Activated CD4-positive, alpha-beta T cell treated with anti-CD3 and anti-CD28 coated beads, Interleukin-2, amount 50 U/mL, for 24 hours (primary cell): ENCODE results near the gene ITPRID1.
"Not testable (repeated sequence)": the region's sequence is repeated elsewhere in the genome, so short reads cannot be mapped to it uniquely, and the experiment has no call there.

ENCODE experiments used
- DNase-seq, 2 donors: peaks; one replicate each; pipeline ENCODE4 v3.0.0-alpha.2; 2020; ENCODE audit warnings: low read depth in 1 of 2, low spot score in 1 of 2

Gene ITPRID1

DNA sequence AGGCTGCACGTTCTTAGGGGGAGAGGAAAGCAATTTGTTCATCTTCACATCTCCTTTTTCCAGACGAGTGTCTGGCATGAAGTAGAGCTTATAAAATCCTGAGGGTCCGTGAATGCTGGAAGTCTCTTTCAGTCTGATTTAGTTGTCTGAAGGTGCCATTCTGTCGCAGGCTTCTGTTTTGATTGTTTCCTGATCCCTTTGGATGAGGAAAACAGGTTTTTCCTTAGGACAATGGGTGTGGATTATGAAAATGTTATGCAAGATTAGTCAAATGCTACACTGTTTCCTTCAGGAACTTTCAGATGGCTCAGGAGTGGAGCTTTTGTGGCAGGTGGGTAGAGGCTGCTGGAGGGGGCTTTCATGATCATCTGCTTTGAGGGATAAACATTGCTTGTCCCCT, at the start of gene ITPRID1:
TSS of gene ITPRID1 (plus strand) at position 301 of the 400 bp plus-strand sequence. CDS start 38,935 bp downstream, outside the sequence.
- no peak for DNase-seq

- no peak for DNase-seq
Observed at GRCh38 chr7:31464601-31465000, 49.3 kb upstream of the ITPRID1 start.

DNA sequence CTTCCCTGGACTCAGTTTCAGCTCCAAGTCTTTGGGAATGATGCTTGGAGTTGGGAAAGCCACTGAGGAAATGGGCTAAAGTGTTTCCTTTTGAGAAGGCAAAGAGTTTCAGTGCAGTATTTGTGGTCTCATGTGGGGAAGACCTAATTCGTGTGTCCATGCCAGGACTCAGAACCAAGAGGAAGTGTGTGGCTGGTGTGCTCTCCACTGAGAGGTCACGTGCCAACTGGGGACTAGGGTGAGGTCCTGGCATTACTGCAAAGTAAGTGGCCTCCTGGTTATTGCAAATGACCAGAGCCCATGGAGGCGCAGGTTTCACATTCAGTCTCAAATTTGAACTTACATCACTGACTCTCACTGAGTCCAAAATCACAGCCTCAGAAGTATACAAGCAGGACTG, 48.6 kb upstream of the ITPRID1 start:
- no peak for DNase-seq

DNA sequence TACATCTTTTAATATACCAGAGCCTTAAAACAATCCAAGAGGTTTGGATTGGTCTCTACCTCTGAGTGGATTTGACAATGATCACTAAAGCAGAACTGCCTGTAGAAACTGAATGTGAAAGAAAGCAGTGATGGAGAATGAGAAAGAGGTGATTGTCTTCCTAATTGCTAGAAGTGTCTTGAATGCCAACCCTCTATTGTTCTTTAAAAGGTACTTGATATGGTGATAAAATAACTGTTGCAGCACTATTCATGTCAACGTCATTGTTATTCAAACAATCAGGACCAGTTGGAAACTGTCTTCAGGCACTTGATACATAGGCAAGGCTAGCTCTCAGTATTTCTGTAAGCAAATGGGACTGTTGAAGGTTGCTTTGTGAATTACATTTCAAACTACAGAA, 47.9 kb upstream of the ITPRID1 start:
- DNase-seq, result no peak

DNA sequence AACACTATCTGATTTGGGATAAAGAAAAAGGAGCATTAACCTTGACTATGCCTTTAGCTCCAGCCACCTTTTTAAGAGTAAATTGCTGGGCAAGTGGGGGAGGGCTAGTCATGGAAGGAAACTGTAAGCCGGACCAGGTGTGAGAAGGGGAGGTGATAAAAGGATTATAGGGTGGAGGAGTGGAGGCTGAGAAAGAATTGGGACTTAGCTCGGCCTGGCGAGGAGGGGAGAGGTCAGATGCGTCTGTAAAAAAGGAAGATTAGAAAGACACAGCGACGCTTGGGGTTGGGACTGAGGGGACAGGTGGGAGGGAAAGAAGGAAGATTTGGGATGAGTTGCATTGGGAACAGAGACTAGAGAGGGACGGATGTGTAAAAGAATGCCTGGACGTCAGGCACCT, 43.0 kb upstream of the ITPRID1 start:
- DNase-seq, result not testable (repeated sequence)

DNA sequence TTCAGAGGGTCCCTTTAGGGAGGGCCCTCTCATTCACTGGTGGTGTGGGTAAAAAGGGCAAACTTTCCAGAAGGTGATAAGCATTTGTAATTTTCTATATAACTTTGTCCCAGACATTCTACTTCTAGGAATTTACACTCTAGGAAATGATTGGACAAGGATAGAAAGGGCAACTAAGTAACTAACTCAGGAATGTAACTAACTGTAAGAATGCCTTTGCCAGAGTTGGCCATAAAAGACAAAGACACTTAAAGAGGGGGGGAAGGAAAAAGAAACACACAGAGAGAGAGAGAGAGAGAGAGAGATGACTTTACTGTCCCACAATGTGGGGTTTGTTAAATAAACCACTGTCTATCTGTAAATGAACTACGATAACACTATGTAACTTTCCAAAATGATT, 38.5 kb upstream of the ITPRID1 start:
- DNase-seq, result no peak

- DNase-seq, result no peak
Observed at GRCh38 chr7:31476073-31476745, 37.7 kb upstream of the ITPRID1 start.

- DNase-seq, result no peak
Observed at GRCh38 chr7:31476941-31477677, 36.8 kb upstream of the ITPRID1 start.

DNA sequence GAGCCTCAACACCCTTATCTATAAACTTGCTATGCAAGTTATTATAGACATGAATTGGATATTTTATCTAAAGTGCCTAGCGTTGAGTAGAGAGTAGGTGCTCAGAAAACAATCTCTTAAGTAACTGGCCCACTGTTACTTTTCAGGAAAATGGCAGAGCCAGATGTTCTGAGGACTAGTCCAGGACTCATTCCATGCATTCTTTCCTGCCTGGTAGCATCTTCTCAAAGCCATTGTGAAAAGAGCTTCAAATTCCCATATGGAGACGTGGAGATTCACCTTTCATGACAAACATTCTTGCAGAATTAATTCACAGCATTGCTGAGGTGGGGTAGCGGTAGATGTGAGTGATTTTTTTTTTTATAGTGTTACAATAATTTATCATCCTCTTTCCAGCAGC, 35.9 kb upstream of the ITPRID1 start:
- no peak for DNase-seq

- DNase-seq, result no peak
Observed at GRCh38 chr7:31478721-31479120, 35.2 kb upstream of the ITPRID1 start.

DNA sequence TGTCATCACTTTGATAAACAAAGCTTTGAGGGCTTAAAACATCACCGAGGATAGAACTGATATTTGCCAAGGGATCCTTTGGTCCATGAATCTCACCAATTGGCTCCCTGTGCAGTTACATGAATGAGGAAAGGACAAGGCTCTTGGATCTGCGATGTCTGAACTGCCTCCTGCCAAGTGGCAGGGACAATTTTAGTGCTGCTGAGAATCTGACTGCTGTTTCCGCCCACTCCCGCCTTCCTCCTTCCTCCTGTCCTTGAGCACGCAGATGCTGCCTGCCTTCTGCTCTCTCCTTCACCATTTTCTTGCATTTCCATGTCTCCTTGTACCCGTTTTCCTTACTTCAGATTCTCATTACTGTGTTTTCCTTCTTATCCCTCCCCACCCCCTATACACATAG, 26.8 kb upstream of the ITPRID1 start:
- no peak for DNase-seq

DNA sequence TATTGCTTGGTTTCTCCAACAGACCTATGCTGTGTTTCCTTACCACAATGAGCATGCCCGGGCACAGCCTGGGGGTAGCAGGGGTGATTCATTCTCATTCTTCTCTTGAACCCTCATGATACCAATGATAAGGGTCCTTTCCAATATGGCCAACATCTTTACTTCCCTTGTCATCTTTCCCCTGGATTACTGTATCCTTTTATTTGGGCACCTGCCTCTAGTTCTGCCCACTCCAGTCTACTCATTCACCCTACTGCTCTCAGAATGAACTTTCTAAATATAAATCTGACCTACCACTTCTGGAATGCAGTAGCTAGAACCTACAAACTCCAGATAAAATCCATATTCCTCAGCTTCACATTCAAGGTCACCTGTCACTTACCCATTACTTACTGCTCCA, 26.4 kb upstream of the ITPRID1 start:
- no peak for DNase-seq

DNA sequence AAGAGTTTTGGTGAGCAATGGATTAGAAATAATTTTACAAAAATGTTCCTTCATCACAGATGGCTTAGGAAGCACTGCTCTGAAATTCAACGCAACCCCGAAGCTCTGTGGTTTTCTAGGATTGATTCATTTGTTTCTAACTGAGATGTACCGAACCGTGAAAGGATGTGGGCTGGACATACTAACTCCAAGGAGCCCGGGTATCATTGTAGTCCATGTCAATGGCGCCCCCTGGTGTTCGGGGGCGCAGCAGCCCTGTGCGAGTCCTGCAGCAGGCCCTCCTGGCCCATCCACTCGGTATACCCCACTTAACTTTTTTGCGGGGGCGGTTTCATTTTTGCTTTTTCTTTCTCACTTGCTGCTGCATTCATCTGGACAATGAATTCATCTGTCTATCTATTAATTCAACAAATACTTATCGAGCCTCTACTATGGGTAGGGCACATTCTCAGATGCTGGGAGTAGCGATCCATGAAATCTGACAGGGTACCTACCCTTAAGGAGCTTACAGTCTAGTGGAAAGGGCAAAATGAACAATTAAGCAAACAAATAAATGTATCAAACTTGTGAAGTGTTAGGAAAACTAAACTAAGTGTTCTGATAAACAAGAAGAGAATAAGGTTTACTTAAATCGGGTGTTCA, 25.2 kb upstream of the ITPRID1 start:
- DNase-seq, result peak in 1 of 2 donors; percentile 12

- DNase-seq, result no peak
Observed at GRCh38 chr7:31490796-31491314, 23.0 kb upstream of the ITPRID1 start.

GRCh38 chr7:31492086-31492485, 21.8 kb upstream of the ITPRID1 start:
- DNase-seq, result no peak

DNA sequence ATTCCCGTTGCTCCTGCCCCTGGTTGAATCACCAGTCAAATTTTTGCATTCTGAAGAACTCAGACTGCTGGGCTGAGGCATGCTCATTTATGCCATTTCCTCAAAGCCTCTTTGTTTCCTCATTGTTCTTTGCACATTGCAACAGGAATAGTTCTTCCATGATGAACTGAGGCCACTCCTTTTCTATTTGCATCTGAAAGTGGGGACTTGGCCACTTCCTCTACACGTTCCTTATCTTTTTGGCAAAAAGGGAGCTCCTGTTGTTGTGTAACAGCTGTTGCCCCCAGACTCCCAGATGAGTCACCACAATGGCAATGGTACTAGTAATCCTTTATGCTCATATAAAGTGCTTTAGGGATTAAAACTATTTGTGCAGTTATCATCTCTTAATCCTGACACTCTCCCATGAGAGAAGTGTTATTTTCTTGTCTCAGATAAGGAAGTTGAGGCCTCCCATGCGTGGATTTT, 20.1 kb upstream of the ITPRID1 start:
- no peak for DNase-seq

GRCh38 chr7:31494421-31494820, 19.5 kb upstream of the ITPRID1 start:
- no peak for DNase-seq

DNA sequence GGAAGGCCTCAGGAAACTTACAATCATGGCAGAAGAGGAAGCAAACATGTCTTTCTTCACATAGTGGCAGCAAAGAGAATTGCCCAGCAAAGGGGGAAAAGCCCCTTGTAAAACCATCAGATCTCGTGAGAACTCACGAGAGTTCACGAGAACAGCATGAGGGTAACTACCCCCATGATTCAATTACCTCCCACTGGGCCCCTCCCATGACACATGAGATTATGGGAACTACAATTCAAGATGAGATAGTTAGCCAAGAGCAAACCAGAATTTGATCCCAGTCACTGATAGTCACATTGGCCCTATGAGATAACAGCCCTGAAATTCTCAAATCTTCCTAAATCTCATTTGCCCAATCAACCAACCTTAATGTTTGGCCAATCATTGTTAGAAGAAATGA, 18.2 kb upstream of the ITPRID1 start:
- DNase-seq, result no peak

- no peak for DNase-seq
Observed at GRCh38 chr7:31497516-31497915, 16.4 kb upstream of the ITPRID1 start.

DNA sequence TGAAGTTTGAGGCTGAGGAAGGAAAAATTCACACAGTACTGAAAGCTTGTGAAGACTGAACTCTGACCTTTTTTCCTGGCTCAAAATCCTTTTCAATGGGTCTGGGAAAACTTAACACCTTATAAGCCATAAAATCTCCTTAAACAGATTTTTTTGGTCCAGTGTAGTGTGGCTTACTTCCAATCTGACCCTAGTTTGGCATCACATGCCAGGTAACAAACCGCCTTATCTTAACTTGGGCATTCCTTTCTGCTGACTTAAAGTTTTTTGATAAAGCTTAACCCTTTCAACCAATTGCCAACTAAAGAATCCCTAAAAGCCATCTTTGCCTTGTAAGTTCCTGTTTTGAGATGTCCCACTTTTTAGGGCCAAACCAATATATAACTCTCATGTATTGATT, 13.2 kb upstream of the ITPRID1 start:
- DNase-seq, result no peak

DNA sequence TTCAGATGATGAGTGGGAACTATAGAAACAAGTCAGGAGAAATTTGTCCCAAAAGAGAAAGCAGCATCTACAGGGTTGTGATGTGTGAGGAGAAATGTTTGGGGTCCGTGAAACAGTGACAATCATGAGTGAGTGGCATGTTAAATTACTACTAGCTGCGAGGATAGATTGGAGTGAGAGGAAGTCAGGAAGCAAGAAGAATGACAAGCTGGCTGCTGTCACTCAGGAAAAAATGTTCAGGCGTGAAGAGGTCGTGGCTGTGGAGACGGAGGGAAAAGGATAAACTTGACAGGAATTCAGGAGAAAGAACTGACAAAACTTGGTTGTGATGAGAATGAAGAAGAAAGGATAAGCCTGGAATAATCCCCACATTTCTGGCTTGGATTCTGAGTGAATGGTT, 5.1 kb upstream of the ITPRID1 start:
- no peak for DNase-seq

GRCh38 chr7:31512166-31512565, 1.7 kb upstream of the ITPRID1 start:
- DNase-seq, result no peak
